Progenitor cell of endocrine pancreas (in vitro differentiated cells): ENCODE measurements around the gene MB. TPM values are rescaled to one million over a fixed set of nuclear protein-coding genes. Genes with fewer than 3 reads are reported as not detected.

Source experiments
- DNase-seq: peaks from one replicate; pipeline ENCODE4 v3.0.0; 2021; ENCODE audit warnings: low spot score; ENCODE audit not compliant: unreplicated experiment
- H3K27ac Mint-ChIP-seq: 2 replicates; pipeline ENCODE4 v1.8.0; 2021; ENCODE audit warnings: mild to moderate bottlenecking, moderate library complexity, mixed read lengths
- H3K27me3 Mint-ChIP-seq: 2 replicates; pipeline ENCODE4 v1.8.0; 2021; ENCODE audit warnings: mixed read lengths
- H3K36me3 Mint-ChIP-seq: 2 replicates; pipeline ENCODE4 v1.8.0; 2022; ENCODE audit warnings: mixed read lengths; ENCODE audit not compliant: insufficient read depth
- H3K4me1 Mint-ChIP-seq: 2 replicates; pipeline ENCODE4 v1.8.0; 2021; ENCODE audit warnings: low read depth, mixed read lengths
- H3K4me3 Mint-ChIP-seq: 2 replicates; pipeline ENCODE4 v1.8.0; 2021; ENCODE audit warnings: low read depth, mild to moderate bottlenecking, moderate library complexity, mixed read lengths
- H3K9me3 Mint-ChIP-seq: 2 replicates; pipeline ENCODE4 v1.8.0; 2021; ENCODE audit warnings: low read depth, mixed read lengths
- CTCF ChIP-seq: fragments of 200-600 bp; sonication (generic); IDR thresholded peaks from one replicate; pipeline ENCODE4 v1.5.0; 2021; ENCODE audit warnings: antibody characterized with exemption, mild to moderate bottlenecking; ENCODE audit not compliant: unreplicated experiment
- total RNA-seq: library from RNA; stranded (reverse); gene quantifications from 2 replicates; pipeline ENCODE4 v1.2.1, GENCODE V29; 2021

Gene MB
- total RNA-seq, 1 donor from 2014 or later: not detected

DNA sequence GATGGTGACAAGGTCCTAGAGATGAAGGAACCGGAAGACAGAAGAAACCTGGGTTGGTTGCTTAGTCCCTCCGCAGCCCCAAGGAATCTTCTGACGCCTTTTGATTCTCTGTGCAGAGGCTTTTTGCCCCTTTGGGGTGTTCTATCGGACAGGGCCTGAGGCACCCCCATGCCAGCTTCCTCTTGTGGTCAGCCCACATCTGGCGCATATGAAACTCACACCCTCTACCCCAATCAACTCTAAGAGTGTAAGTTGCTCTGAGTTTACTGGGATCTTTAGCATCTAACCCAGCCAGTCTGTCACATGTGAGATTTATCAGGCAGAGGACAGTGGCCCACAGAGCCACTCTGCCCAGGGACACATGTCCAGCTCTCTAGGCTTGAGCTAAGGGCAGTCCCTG lies 59.1 kb downstream of the MB start:
- Mint-ChIP-seq H3K27ac (no peak overlapping the region), H3K27me3 (peaks cover 46% of the 10 kb centered on the region), H3K36me3 (no peaks in the 10 kb centered on the region), H3K4me3 (no peak overlapping the region), H3K9me3 (no peaks in the 10 kb centered on the region), H3K4me1 (no peaks in the 10 kb centered on the region)
- TF ChIP-seq CTCF: no peak
- DNase-seq: no peak

Other genes with a start within 250 kb of the MB start
- 4.3 and 6.4 TPM in 2 replicates for gene HMOX1, start 236.2 kb downstream of the MB start, total RNA-seq
- gene MCM5, start 217.2 kb downstream of the MB start, total RNA-seq: 84.8 and 92.8 TPM in 2 replicates
- gene RASD2, start 76.5 kb downstream of the MB start, total RNA-seq: 0.07 TPM in 1 of 2 replicates, not detected in the other
- 0.07 TPM in 2 replicates for gene APOL6, start 31.1 kb upstream of the MB start, total RNA-seq
- not detected in 2 replicates for gene APOL5, start 100.5 kb upstream of the MB start, total RNA-seq